Measurements from ENCODE around the gene ACLY. TPM values are rescaled to one million over a fixed set of nuclear protein-coding genes. Genes with fewer than 3 reads are reported as not detected.
A peak's percentile ranks its signal among the peaks of the same experiment; 100 is the strongest.

Gene ACLY
- total and polyA plus RNA-seq, 2 donors (not counting 1 experiment from before 2014, with no cell fraction given) = 40.2 to 91.5 TPM

GRCh38 chr17:41967921-41968578 lies 49.3 kb upstream of the ACLY start:
- Histone ChIP-seq H3K4me3 (ENCODE audit: control extremely low read depth in 1 of 5, extremely low read depth in 1 of 5, insufficient read depth in 1 of 5, low read depth in 2 of 5, low read length in 4 of 5) (peak overlapping the region in 1 of 5 experiments; percentile 84), H3K79me2 (ENCODE audit: control insufficient read depth, insufficient read depth, low read length) (peaks cover 38% of the 10 kb centered on the region), H3K9ac (ENCODE audit: low read length) (peak overlapping the region; percentile 74), H3K36me3 (replicated peaks in 1 of 2; ENCODE audit: control extremely low read depth in 1 of 2, control insufficient read depth in 1 of 2, extremely low read depth in 1 of 2, insufficient read depth in 2 of 2, low read length in 1 of 2) (peaks cover 7 to 23% of the 10 kb centered on the region in 2 experiments), H4K20me1 (ENCODE audit: control insufficient read depth, insufficient read depth, low read length, poor library complexity, severe bottlenecking) (peaks cover 27% of the 10 kb centered on the region), H3K27me3 (replicated peaks in 1 of 4; ENCODE audit: control extremely low read depth in 1 of 4, control insufficient read depth in 3 of 4, insufficient read depth in 4 of 4, low read length in 3 of 4) (no peaks in the 10 kb centered on the region), H3K4me2 (replicated peaks; ENCODE audit: low read depth, low read length, poor library complexity, severe bottlenecking) (peak overlapping the region; percentile 89), H2AFZ (ENCODE audit: insufficient read depth, low read depth, low read length, poor library complexity, severe bottlenecking) (no peak overlapping the region), H3K9me3 (ENCODE audit: control extremely low read depth in 1 of 3, control insufficient read depth in 2 of 3, insufficient read depth in 1 of 3, low read length in 2 of 3) (peaks cover 0 to 2% (median 0%) of the 10 kb centered on the region in 3 donors), H3K4me1 (ENCODE audit: control insufficient read depth in 2 of 2, insufficient read depth in 2 of 2, low read length in 2 of 2) (peaks cover 24 to 45% of the 10 kb centered on the region in 2 donors), H3K27ac (ENCODE audit: low read length in 2 of 2) (peak overlapping the region in 1 of 2 donors; percentile 75)
- WGBS (ENCODE audit: insufficient coverage) = 96% methylated on average over 37 of the region's 37 CpGs
- intact Hi-C loops (cut with micrococcal nuclease) = loop anchor here (10.0 kb wide), 1 partner anchor 233 kb away; the partner anchor contains the start of gene HAP1
- no peaks in the 10 kb centered on the region for H3K9me3 Mint-ChIP-seq (ENCODE audit: insufficient read depth)
- peak overlapping the region; percentile 85 for H3K4me3 Mint-ChIP-seq
- ChIA-PET POLR2A (interaction anchor here (1.3 kb wide), 1 partner anchor 37 kb away, joined by 3 read pairs; the partner anchor contains the start of gene ODAD4), CTCF (interaction anchor here (8.9 to 11.6 kb wide), 2 partner anchors 50 to 152 kb away, joined by 90 to 104 read pairs; partner anchors contain the start of genes DNAJC7, HSPB9, KAT2A and NKIRAS2)
- peak overlapping the region; percentile 83 for H3K27ac Mint-ChIP-seq
- TF ChIP-seq EZH2 (IDR thresholded peaks at IDR 0.05; ENCODE audit: borderline replicate concordance, insufficient read depth, low read depth, low read length, poor library complexity, severe bottlenecking) = no peak
- no peak for TF ChIP-seq CTCF (IDR thresholded peaks at IDR 0.05)
- H3K27me3 Mint-ChIP-seq = no peaks in the 10 kb centered on the region
- DNase-seq (no peak), ATAC-seq (ENCODE audit: low read depth) (no peak)
- H3K4me1 Mint-ChIP-seq = peaks cover 47% of the 10 kb centered on the region
